SK-N-SH treated with all-trans-retinoic acid at 6 μM for 48 hours (cell line): ENCODE results near the gene GPRASP2.

Experiments
- ATAC-seq: fragments of 200-7000 bp; cut with Tn5 transposase; 3 replicates; pipeline ENCODE4 v1.9.1; 2020; ENCODE audit warnings: mild to moderate bottlenecking, moderate library complexity
- ARNTL ChIP-seq: fragments of 450-650 bp; formaldehyde crosslinking; IDR thresholded peaks from 2 replicates; pipeline ENCODE4 v1.5.0; 2020; ENCODE audit warnings: low read depth, mild to moderate bottlenecking, moderate library complexity, borderline replicate concordance
- BACH2 ChIP-seq: fragments of 250-450 bp; sonication (Bioruptor Pico); IDR thresholded peaks from 2 replicates; pipeline ENCODE4 v1.9.0; 2021; ENCODE audit warnings: mild to moderate bottlenecking, borderline replicate concordance
- CSDC2 ChIP-seq: fragments of 250-450 bp; sonication (Bioruptor Pico); IDR thresholded peaks from 2 replicates; pipeline ENCODE4 v1.5.0; 2020; ENCODE audit warnings: mild to moderate bottlenecking, moderate library complexity
- ESRRG ChIP-seq: fragments of 250-450 bp; sonication (Bioruptor Pico); IDR thresholded peaks from 2 replicates; pipeline ENCODE4 v1.6.1; 2021; ENCODE audit warnings: mild to moderate bottlenecking
- GLIS3 ChIP-seq: fragments of 250-450 bp; sonication (Bioruptor Pico); IDR thresholded peaks from 2 replicates; pipeline ENCODE4 v1.5.0; 2020; ENCODE audit warnings: mild to moderate bottlenecking, moderate library complexity
- OSR1 ChIP-seq: fragments of 250-450 bp; sonication (Bioruptor Pico); IDR thresholded peaks from 2 replicates; pipeline ENCODE4 v1.8.0; 2022; ENCODE audit warnings: moderate library complexity, mild to moderate bottlenecking, inconsistent platforms
- PPARA ChIP-seq: fragments of 250-450 bp; sonication (Bioruptor Pico); IDR thresholded peaks from 2 replicates; pipeline ENCODE4 v1.5.0; 2020; ENCODE audit warnings: mild to moderate bottlenecking, borderline replicate concordance
- RARB ChIP-seq: fragments of 250-450 bp; sonication (Bioruptor Pico); IDR thresholded peaks from 2 replicates; pipeline ENCODE4 v1.8.0; 2021; ENCODE audit warnings: mild to moderate bottlenecking, moderate library complexity
- SNAI2 ChIP-seq: fragments of 250-450 bp; sonication (Bioruptor Pico); IDR thresholded peaks from 2 replicates; pipeline ENCODE4 v1.5.0; 2020; ENCODE audit warnings: mild to moderate bottlenecking, moderate library complexity
- ZC3H10 ChIP-seq: fragments of 250-450 bp; sonication (Bioruptor Pico); IDR thresholded peaks from 2 replicates; pipeline ENCODE4 v1.5.1; 2021; ENCODE audit warnings: mild to moderate bottlenecking, moderate library complexity
- ZFP3 ChIP-seq: fragments of 250-450 bp; sonication (Bioruptor Pico); IDR thresholded peaks from 2 replicates; pipeline ENCODE4 v1.5.0; 2020; ENCODE audit warnings: mild to moderate bottlenecking, moderate library complexity
- ZFP30 ChIP-seq: fragments of 450-650 bp; formaldehyde crosslinking; IDR thresholded peaks from 2 replicates; pipeline ENCODE4 v1.5.0; 2022; ENCODE audit warnings: mild to moderate bottlenecking, moderate library complexity
- ZNF565 ChIP-seq: fragments of 450-650 bp; formaldehyde crosslinking; conservative IDR thresholded peaks from 2 replicates; pipeline ENCODE4 v1.5.0; 2020; ENCODE audit warnings: low read depth, mild to moderate bottlenecking, moderate library complexity
- ZNF70 ChIP-seq: fragments of 450-650 bp; formaldehyde crosslinking; IDR thresholded peaks from 2 replicates; pipeline ENCODE4 v1.5.0; 2020; ENCODE audit warnings: mild to moderate bottlenecking, moderate library complexity
- ZNF8 ChIP-seq: fragments of 450-650 bp; formaldehyde crosslinking; IDR thresholded peaks from 2 replicates; pipeline ENCODE4 v1.5.0; 2020; ENCODE audit warnings: mild to moderate bottlenecking, moderate library complexity
- TF ChIP-seq, protein P1 (sequence below): fragments of 250-450 bp; sonication (Bioruptor Pico); IDR thresholded peaks from 2 replicates; pipeline ENCODE4 v1.5.0; 2020; ENCODE audit warnings: mild to moderate bottlenecking, moderate library complexity
- TF ChIP-seq, protein P2 (sequence below): fragments of 250-450 bp; sonication (Bioruptor Pico); IDR thresholded peaks from 2 replicates; pipeline ENCODE4 v1.5.1; 2020; ENCODE audit warnings: low read depth, mild to moderate bottlenecking, moderate library complexity
- TF ChIP-seq, protein P3 (sequence below): fragments of 250-450 bp; sonication (Bioruptor Pico); IDR thresholded peaks from 2 replicates; pipeline ENCODE4 v1.5.1; 2021; ENCODE audit warnings: mild to moderate bottlenecking, moderate library complexity
- TF ChIP-seq, protein P4 (sequence below): fragments of 250-450 bp; sonication (Bioruptor Pico); IDR thresholded peaks from 2 replicates; pipeline ENCODE4 v1.8.0; 2021; ENCODE audit warnings: low read depth, mild to moderate bottlenecking, moderate library complexity, borderline replicate concordance
- TF ChIP-seq, protein P5 (sequence below): fragments of 250-450 bp; sonication (Bioruptor Pico); IDR thresholded peaks from 2 replicates; pipeline ENCODE4 v1.8.0; 2020; ENCODE audit warnings: mild to moderate bottlenecking, moderate library complexity, borderline replicate concordance

The GPRASP2 gene

DNA sequence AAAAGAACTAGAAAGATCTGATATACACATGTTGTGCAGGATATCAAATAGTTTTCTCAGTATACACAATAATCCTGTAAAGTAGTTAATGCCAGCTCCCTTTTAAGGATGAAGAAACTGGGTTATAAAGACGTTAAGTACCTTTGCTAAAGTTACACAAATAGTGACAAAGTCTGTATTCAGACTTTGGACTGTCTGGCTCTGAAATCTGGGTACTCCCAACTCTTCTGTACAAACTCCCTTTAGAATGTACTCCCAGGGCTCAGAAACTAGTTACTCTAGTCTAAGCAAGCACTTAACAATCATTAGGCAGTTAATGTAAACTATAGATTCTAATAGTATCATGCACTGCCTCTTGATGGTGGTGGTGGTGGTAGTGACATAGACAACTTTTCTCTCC, 15.5 kb downstream of the GPRASP2 start (continued):
- TF ChIP-seq, protein P1, sequence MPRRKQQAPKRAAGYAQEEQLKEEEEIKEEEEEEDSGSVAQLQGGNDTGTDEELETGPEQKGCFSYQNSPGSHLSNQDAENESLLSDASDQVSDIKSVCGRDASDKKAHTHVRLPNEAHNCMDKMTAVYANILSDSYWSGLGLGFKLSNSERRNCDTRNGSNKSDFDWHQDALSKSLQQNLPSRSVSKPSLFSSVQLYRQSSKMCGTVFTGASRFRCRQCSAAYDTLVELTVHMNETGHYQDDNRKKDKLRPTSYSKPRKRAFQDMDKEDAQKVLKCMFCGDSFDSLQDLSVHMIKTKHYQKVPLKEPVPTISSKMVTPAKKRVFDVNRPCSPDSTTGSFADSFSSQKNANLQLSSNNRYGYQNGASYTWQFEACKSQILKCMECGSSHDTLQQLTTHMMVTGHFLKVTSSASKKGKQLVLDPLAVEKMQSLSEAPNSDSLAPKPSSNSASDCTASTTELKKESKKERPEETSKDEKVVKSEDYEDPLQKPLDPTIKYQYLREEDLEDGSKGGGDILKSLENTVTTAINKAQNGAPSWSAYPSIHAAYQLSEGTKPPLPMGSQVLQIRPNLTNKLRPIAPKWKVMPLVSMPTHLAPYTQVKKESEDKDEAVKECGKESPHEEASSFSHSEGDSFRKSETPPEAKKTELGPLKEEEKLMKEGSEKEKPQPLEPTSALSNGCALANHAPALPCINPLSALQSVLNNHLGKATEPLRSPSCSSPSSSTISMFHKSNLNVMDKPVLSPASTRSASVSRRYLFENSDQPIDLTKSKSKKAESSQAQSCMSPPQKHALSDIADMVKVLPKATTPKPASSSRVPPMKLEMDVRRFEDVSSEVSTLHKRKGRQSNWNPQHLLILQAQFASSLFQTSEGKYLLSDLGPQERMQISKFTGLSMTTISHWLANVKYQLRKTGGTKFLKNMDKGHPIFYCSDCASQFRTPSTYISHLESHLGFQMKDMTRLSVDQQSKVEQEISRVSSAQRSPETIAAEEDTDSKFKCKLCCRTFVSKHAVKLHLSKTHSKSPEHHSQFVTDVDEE (CRISPR knock-in tag), result no peak
- no peak for TF ChIP-seq ZNF8 (CRISPR knock-in tag)
- TF ChIP-seq, protein P2, sequence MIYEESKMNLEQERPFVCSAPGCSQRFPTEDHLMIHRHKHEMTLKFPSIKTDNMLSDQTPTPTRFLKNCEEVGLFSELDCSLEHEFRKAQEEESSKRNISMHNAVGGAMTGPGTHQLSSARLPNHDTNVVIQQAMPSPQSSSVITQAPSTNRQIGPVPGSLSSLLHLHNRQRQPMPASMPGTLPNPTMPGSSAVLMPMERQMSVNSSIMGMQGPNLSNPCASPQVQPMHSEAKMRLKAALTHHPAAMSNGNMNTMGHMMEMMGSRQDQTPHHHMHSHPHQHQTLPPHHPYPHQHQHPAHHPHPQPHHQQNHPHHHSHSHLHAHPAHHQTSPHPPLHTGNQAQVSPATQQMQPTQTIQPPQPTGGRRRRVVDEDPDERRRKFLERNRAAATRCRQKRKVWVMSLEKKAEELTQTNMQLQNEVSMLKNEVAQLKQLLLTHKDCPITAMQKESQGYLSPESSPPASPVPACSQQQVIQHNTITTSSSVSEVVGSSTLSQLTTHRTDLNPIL, result no peak
- no peak for TF ChIP-seq ZNF565 (CRISPR knock-in tag)
- no peak for TF ChIP-seq RARB (CRISPR knock-in tag)
- TF ChIP-seq, all 23 proteins: peak for 0

DNA sequence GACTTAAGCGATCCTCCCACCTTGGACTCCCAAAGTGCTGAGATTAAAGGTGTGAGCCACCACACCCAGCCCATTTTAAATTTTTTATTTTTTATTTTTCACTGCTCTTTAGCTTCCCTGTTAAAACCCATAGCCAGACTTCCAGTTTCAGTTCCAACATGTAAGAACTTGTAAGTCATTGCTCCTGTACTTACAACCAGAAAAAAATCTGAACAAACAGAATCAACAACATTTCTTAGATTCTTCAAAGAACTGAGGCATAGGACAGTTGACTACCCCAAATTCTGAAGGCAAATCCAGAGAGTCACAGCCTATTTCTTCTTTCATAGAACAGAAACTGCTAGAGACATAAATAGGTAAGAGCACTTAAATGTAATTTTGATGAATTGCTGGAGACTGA, 16.4 kb downstream of the GPRASP2 start:
- TF ChIP-seq BACH2 (CRISPR knock-in tag), result no peak
- no peak for TF ChIP-seq ZFP30
- no peak for TF ChIP-seq ESRRG
- no peak for TF ChIP-seq PPARA
- TF ChIP-seq, protein P2, result no peak
- no peak for TF ChIP-seq ZNF70 (CRISPR knock-in tag)
- TF ChIP-seq, protein P3, sequence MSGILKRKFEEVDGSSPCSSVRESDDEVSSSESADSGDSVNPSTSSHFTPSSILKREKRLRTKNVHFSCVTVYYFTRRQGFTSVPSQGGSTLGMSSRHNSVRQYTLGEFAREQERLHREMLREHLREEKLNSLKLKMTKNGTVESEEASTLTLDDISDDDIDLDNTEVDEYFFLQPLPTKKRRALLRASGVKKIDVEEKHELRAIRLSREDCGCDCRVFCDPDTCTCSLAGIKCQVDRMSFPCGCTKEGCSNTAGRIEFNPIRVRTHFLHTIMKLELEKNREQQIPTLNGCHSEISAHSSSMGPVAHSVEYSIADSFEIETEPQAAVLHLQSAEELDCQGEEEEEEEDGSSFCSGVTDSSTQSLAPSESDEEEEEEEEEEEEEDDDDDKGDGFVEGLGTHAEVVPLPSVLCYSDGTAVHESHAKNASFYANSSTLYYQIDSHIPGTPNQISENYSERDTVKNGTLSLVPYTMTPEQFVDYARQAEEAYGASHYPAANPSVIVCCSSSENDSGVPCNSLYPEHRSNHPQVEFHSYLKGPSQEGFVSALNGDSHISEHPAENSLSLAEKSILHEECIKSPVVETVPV, result no peak
- no peak for ATAC-seq

DNA sequence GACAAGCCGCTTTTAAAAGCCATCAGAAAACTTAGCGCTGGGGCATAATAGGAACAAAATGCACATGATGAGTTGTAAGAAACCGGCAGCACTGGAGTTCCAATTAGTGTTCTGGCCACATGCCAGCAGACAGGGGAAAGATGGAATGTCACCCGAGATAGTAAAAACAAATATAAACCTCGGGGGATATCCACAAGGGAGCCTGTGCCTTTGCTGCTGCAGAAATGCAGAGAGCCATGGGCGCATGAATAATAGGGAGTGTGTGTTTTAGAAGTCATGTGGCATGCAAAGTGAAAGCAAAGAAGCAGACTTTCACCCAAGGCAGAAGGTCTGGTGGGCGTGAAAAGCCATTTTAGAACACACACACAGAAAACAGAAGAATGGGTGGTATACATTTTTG, 27.4 kb downstream of the GPRASP2 start:
- no peak for ATAC-seq
- TF ChIP-seq, protein P4, sequence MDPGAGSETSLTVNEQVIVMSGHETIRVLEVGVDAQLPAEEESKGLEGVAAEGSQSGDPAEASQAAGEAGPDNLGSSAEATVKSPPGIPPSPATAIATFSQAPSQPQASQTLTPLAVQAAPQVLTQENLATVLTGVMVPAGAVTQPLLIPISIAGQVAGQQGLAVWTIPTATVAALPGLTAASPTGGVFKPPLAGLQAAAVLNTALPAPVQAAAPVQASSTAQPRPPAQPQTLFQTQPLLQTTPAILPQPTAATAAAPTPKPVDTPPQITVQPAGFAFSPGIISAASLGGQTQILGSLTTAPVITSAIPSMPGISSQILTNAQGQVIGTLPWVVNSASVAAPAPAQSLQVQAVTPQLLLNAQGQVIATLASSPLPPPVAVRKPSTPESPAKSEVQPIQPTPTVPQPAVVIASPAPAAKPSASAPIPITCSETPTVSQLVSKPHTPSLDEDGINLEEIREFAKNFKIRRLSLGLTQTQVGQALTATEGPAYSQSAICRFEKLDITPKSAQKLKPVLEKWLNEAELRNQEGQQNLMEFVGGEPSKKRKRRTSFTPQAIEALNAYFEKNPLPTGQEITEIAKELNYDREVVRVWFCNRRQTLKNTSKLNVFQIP (CRISPR knock-in tag), result no peak
- TF ChIP-seq RARB (CRISPR knock-in tag), result no peak
- no peak for TF ChIP-seq SNAI2 (CRISPR knock-in tag)

DNA sequence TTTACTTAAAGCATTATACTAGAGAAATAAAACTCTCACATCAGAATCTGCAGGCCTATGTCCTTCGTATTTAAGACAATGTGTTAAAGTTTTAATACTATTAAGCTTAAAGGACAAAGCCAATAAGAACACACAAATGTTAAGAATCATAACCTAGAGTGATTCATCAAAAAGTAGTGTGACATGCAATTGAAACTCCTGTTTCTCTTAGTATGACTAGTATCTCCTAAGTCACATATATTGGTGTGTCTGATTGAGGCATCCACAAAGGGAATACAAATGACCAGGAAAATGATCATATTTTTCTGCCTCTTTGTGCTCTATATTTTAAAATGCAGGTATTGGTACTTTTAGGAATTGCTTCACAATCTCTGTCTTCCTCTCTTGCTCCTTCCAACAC, 32.1 kb downstream of the GPRASP2 start:
- TF ChIP-seq ESRRG (no peak), ZFP30 (no peak), OSR1 (CRISPR knock-in tag) (no peak), ARNTL (no peak), ZNF565 (CRISPR knock-in tag) (no peak), RARB (CRISPR knock-in tag) (no peak), SNAI2 (CRISPR knock-in tag) (no peak), GLIS3 (CRISPR knock-in tag) (no peak), ZC3H10 (CRISPR knock-in tag) (no peak), BACH2 (CRISPR knock-in tag) (no peak), PPARA (no peak), CSDC2 (CRISPR knock-in tag) (no peak), ZNF70 (CRISPR knock-in tag) (no peak), ZFP3 (CRISPR knock-in tag) (no peak)
- TF ChIP-seq, protein P4 (CRISPR knock-in tag), result no peak
- TF ChIP-seq, protein P5, sequence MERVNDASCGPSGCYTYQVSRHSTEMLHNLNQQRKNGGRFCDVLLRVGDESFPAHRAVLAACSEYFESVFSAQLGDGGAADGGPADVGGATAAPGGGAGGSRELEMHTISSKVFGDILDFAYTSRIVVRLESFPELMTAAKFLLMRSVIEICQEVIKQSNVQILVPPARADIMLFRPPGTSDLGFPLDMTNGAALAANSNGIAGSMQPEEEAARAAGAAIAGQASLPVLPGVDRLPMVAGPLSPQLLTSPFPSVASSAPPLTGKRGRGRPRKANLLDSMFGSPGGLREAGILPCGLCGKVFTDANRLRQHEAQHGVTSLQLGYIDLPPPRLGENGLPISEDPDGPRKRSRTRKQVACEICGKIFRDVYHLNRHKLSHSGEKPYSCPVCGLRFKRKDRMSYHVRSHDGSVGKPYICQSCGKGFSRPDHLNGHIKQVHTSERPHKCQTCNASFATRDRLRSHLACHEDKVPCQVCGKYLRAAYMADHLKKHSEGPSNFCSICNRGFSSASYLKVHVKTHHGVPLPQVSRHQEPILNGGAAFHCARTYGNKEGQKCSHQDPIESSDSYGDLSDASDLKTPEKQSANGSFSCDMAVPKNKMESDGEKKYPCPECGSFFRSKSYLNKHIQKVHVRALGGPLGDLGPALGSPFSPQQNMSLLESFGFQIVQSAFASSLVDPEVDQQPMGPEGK (CRISPR knock-in tag), result no peak
- TF ChIP-seq, protein P3, result no peak
- no peak for ATAC-seq
